Stimulated activated CD4-positive, alpha-beta T cell treated with anti-CD3 and anti-CD28 coated beads, Interleukin-15, amount 100 ng/mL, for 24 hours (primary cell): ENCODE data around the gene PFKP.
A peak's percentile ranks its signal among the peaks of the same experiment; 100 is the strongest.
"Not testable (repeated sequence)": the region's sequence is repeated elsewhere in the genome, so short reads cannot be mapped to it uniquely, and the experiment has no call there.

Source experiments
- DNase-seq: peaks from one replicate; pipeline ENCODE4 v3.0.0-alpha.2; 2020

Gene PFKP

DNA sequence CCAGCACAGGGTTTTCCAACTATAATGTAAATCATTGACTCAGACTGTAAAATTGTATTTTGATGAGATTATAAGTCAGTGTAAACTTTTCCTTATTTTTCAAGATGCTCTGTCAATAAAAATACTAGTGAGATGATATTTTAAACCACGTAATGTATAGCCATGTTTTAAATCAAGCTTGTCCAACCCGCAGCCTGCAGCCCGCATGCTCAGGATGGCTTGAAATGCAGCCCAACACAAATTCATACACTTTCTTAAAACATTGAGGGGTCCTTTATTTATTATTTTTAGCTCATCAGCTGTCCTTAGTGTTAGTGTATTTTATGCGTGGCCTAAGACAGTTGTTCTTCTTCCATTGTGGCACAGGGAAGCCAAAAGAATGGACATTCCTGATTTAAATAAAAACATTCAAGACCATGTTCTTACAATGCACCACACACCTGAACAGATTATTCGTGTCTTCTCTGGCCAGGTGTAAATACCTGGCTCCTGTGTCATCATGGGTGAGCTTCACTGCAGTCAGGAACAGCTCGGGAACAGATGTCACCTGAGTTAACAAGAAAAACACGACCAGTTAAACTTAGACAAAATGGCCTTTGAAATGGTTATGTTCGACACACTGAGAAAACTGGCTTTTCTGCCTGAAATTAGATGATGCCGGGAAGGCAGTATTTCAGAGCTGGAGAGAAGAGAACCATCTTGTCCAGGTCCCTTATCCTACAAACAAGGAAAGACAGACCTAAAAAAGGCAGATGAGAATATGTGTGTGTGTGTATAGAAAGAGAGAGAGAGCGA is 99.3 kb downstream of the PFKP start:
- no peak for DNase-seq

GRCh38 chr10:3167611-3168330 is 100.4 kb downstream of the PFKP start:
- no peak for DNase-seq

DNA sequence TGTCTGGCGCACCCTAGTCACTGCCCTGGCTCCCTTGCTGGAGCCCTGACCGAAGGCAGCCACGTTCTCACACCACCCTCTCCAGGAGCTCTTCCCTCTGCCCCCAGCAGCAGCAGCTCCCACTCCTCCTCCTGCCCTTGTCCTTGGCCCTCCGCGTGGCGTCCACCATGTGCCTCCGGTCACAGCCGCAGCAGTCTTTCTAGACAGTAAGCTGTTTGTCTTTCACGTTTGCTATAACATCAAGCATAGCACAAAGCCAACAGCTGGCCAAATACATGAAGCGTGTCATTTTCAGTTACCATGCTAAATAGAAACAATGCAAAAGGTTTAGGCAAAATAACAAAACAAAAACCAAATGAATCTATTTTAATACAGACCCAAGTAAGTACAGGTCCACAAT is 101.9 kb downstream of the PFKP start:
- no peak for DNase-seq

GRCh38 chr10:3169673-3170072 is 102.3 kb downstream of the PFKP start:
- DNase-seq, result no peak

- DNase-seq, result not testable (repeated sequence)
Observed at GRCh38 chr10:3171488-3171887, 104.1 kb downstream of the PFKP start.

GRCh38 chr10:3172081-3172445 is 104.7 kb downstream of the PFKP start:
- peak; percentile 56 for DNase-seq

DNA sequence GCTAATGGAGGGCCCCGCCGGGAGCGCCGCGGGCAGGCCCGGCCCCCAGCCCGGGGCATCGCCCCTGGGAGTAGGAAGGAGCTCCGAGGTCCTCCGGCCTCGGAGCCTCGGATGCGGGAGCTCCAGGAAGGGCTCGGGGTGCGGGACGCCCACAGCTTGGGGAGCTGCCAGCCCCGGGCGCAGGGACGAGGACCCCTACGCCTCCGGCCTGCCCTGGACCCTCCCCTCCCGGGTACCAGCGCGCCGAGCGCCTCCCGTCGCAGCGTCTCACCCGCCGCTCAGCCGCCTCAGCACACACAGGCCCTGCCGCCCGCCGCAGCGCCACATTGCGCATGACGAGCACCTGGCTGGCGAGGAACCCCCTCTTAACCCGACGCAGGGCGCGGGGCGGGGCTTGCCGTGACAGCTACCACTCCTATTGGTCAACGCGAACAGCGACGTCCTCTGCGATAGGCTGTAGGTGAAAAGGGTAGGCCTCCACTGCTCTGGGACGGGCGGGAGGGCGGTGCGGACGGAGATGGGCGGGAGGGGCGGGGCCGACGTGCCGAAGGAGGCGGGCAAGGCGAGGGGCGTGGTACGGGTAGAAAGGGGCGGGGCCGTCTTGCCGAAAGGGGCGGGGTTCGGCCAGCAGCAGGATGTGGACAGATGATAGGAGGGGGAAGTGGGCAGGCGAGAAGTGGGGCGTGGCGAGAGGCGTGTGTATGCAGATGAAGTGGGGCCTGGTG is 105.3 kb downstream of the PFKP start, which contains the start of gene PITRM1:
Gene PITRM1, minus strand, starts transcription at position 337 of the 725 bp plus-strand sequence. Its CDS starts 10 bp downstream, at position 327.
- DNase-seq, result peak; percentile 99

- DNase-seq, result peak; percentile 80
Observed at GRCh38 chr10:3173171-3173878, 106.0 kb downstream of the PFKP start.

DNA sequence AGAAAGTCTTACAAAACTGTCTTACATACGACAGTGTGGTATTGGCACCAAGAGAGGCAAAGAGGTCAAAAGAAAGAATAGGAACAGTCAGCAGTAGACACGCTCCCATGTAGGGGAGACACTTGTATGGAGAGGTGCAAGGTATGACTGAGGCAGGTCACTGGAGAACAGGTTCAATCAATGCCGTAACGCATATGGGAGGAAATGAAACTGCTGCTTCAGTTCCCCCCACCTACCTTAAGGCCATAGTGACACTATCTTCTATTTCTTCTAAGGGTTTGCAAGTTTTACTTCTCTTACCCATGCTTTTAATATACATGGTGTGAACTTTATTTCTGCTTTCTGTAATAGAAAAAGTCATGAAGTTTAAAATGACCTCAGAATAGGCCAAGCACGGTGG is 110.7 kb downstream of the PFKP start:
- no peak for DNase-seq

GRCh38 chr10:3179174-3179573 is 111.8 kb downstream of the PFKP start:
- DNase-seq, result no peak

DNA sequence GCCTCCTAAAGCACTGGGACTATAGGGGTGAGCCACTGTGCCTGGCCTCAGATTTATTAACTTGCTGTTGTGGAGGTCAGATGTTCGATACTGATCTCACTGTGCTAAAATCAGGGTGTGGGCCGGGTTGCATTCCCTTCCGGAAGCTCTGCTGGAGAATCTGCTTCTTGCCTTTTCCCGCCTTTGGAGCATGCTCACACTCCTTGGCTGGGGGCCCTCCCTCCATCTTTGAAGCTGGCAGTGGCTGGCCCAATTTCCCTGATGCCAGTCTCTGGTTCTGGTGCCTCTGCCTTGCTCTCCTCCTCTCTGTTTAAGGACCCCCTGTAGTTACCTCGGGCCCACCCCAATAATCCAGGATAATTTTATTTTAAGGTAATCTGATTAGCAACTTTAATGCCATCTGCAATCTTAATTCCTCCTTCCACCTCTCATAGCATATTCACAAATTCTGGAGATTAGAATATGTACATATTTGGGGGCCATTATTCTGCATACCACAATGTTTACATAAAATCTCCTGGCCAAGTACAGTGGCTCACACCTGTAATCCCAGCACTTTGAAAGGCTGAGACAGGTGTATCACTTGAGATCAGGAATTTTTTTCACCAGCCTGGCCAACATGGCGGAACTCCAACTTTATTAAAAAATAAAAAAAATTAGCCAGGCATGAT is 113.1 kb downstream of the PFKP start:
- no peak for DNase-seq

DNA sequence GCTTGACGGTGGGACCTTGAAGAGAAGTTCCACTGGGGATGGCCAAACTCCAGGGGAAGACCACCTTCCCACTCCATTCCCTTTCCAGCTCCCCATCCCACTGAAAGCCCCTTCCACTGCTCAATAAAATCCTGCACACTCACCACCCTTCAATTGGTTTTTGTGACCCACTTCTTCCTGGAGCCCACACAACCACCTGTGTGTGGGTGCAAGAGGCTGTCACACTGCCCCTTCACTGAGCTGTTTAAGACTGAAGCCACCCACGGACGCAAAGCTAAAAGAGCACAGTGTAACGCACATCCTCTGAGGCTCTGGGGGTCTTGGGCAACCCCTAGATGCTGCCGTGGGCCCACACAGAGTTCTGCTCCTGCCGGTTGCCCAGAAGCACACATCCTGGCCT is 118.0 kb downstream of the PFKP start:
- no peak for DNase-seq

- peak; percentile 65 for DNase-seq
Observed at GRCh38 chr10:3186368-3186767, 119.0 kb downstream of the PFKP start.
